Thoracic aorta (tissue), 2 donors: ENCODE measurements around the gene TICAM1. TPM values are rescaled to one million over a fixed set of nuclear protein-coding genes. Genes with fewer than 3 reads are reported as not detected.
A peak's percentile ranks its signal among the peaks of the same experiment; 100 is the strongest.
"Not testable (repeated sequence)": the region's sequence is repeated elsewhere in the genome, so short reads cannot be mapped to it uniquely, and the experiment has no call there.

ENCODE experiments used
- ATAC-seq: fragments of 150-250 bp; one replicate; pipeline ENCODE4 v1.8.0; 2017; ENCODE audit warnings: low read depth; ENCODE audit not compliant: insufficient number of reproducible peaks, low FRiP score
- DNase-seq: peaks from one replicate; pipeline ENCODE4 v3.0.0-alpha.2; 2020; ENCODE audit warnings: low spot score
- H3K27ac ChIP-seq, 2 donors: fragments of 200-600 bp; sonication (generic); 1 replicate in 1 of 2; 2 replicates in 1 of 2; pipeline ENCODE4 v1.5.1; 2016; ENCODE audit warnings: mild to moderate bottlenecking in 2 of 2, moderate library complexity in 2 of 2
- H3K27me3 ChIP-seq: fragments of 200-600 bp; sonication (generic); replicated peaks from 2 replicates; pipeline ENCODE4 v1.6.0; 2016; ENCODE audit warnings: mild to moderate bottlenecking; ENCODE audit not compliant: insufficient read depth
- H3K36me3 ChIP-seq: fragments of 200-600 bp; sonication (generic); one replicate; pipeline ENCODE4 v1.5.1; 2016
- H3K4me1 ChIP-seq, 2 donors: fragments of 200-600 bp; sonication (generic); 1 replicate in 1 of 2; 2 replicates in 1 of 2; pipeline versions ENCODE4 v1.5.1 to v1.6.0; 2016; ENCODE audit warnings: low read depth in 2 of 2, mild to moderate bottlenecking in 1 of 2; ENCODE audit not compliant: control insufficient read depth in 1 of 2
- H3K4me3 ChIP-seq: fragments of 200-600 bp; sonication (generic); 2 replicates; pipeline ENCODE4 v1.5.1; 2016; ENCODE audit warnings: mild to moderate bottlenecking
- H3K9me3 ChIP-seq: fragments of 200-600 bp; sonication (generic); 2 replicates; pipeline ENCODE4 v1.5.1; 2016
- CTCF ChIP-seq: fragments of 200-600 bp; sonication (generic); IDR thresholded peaks from one replicate; pipeline ENCODE4 v1.5.1; 2019; ENCODE audit warnings: antibody characterized with exemption
- total RNA-seq, 2 donors: library from RNA; depleted of rRNA; stranded (reverse); fragments of >200 nt; gene quantifications; one replicate each; pipeline versions ENCODE4 v1.1.0 to v1.2.3, GENCODE V29; 2016

Gene TICAM1
- total RNA-seq, 2 donors from 2014 or later = 10.0 to 14.0 TPM

GRCh38 chr19:4851551-4852290 lies 20.2 kb upstream of the TICAM1 start:
- TF ChIP-seq CTCF = peak; percentile 90
- no peaks in the 10 kb centered on the region for H3K4me1 ChIP-seq
- no peaks in the 10 kb centered on the region for H3K9me3 ChIP-seq
- no peak overlapping the region for H3K4me3 ChIP-seq
- peaks cover 30% of the 10 kb centered on the region for H3K36me3 ChIP-seq
- H3K27ac ChIP-seq = no peak overlapping the region
- peak; percentile 42 for ATAC-seq
- no peaks in the 10 kb centered on the region for H3K27me3 ChIP-seq
- peak; percentile 21 for DNase-seq

- no peak for TF ChIP-seq CTCF
- H3K27me3 ChIP-seq = no peaks in the 10 kb centered on the region
- peaks cover 27% of the 10 kb centered on the region for H3K36me3 ChIP-seq
- no peaks in the 10 kb centered on the region for H3K9me3 ChIP-seq
- H3K4me3 ChIP-seq = no peak overlapping the region
- ATAC-seq = no peak
- peaks cover 4 to 12% of the 10 kb centered on the region in 2 donors for H3K4me1 ChIP-seq
- DNase-seq = no peak
- H3K27ac ChIP-seq = no peak overlapping the region
Observed at GRCh38 chr19:4849019-4849418, 17.5 kb upstream of the TICAM1 start.

- peaks cover 32% of the 10 kb centered on the region for H3K36me3 ChIP-seq
Observed at GRCh38 chr19:4847190-4847973, 15.9 kb upstream of the TICAM1 start.

GRCh38 chr19:4845975-4846374 lies 14.5 kb upstream of the TICAM1 start:
- peaks cover 4 to 12% of the 10 kb centered on the region in 2 donors for H3K4me1 ChIP-seq
- not testable (repeated sequence) for ATAC-seq, H3K9me3 ChIP-seq, H3K27me3 ChIP-seq, DNase-seq
- H3K4me3 ChIP-seq = peak overlapping the region; percentile 26
- H3K27ac ChIP-seq = peak overlapping the region; percentile 53 to 81
- H3K36me3 ChIP-seq = peaks cover 35% of the 10 kb centered on the region

More at GRCh38 chr19:4847190-4847973, 15.9 kb upstream of the TICAM1 start:
- Histone ChIP-seq H3K27ac (no peak overlapping the region), H3K27me3 (no peaks in the 10 kb centered on the region), H3K9me3 (no peaks in the 10 kb centered on the region), H3K4me1 (peaks cover 4 to 12% of the 10 kb centered on the region in 2 donors), H3K4me3 (no peak overlapping the region)
- ATAC-seq = no peak
- no peak for TF ChIP-seq CTCF
- no peak for DNase-seq

- DNase-seq = no peak
- Histone ChIP-seq H3K27ac (peak overlapping the region; percentile 22 to 81), H3K36me3 (peaks cover 36% of the 10 kb centered on the region), H3K9me3 (no peaks in the 10 kb centered on the region), H3K4me1 (peaks cover 4 to 12% of the 10 kb centered on the region in 2 donors), H3K4me3 (no peak overlapping the region), H3K27me3 (no peaks in the 10 kb centered on the region)
- TF ChIP-seq CTCF = no peak
- no peak for ATAC-seq
Observed at GRCh38 chr19:4844348-4845179, 13.1 kb upstream of the TICAM1 start.
